ENCODE measurements around the gene ORAI2. TPM values are rescaled to one million over a fixed set of nuclear protein-coding genes. Genes with fewer than 3 reads are reported as not detected.

The ORAI2 gene
- total RNA-seq, 4 donors from 2014 or later = 2.7 to 6.8 (median 6.4) TPM

GRCh38 chr7:102426268-102427018, 6.9 kb upstream of the ORAI2 start:
- no peak for TF ChIP-seq CTCF (IDR thresholded peaks at IDR 0.05)
- no peak for TF ChIP-seq POLR2A (IDR thresholded peaks at IDR 0.05)
- DNase-seq (ENCODE audit: low spot score in 2 of 2) = no peak
- 82 to 83% methylated on average over 16 of the region's 16 CpGs for WGBS, 2 donors

GRCh38 chr7:102427019-102427405, 6.4 kb upstream of the ORAI2 start:
- WGBS, 2 donors = 86 to 93% methylated on average over 5 of the region's 5 CpGs
- intact Hi-C loops (cut with DNase I; ENCODE audit: low total_unique reads) = no loop called here
- TF ChIP-seq CTCF (IDR thresholded peaks at IDR 0.05) (no peak), POLR2A (IDR thresholded peaks at IDR 0.05) (no peak)
- no peak for DNase-seq (ENCODE audit: low spot score in 2 of 2)
- H3K4me3 ChIP-seq (ENCODE audit: low read depth, poor library complexity, severe bottlenecking) = no peak overlapping the region

More at GRCh38 chr7:102426268-102427018, 6.9 kb upstream of the ORAI2 start:
- H3K4me3 ChIP-seq (ENCODE audit: low read depth, poor library complexity, severe bottlenecking) = no peak overlapping the region
- intact Hi-C loops (cut with DNase I; ENCODE audit: low total_unique reads) = no loop called here

- DNase-seq (ENCODE audit: low spot score in 2 of 2) = no peak
- H3K4me3 ChIP-seq (ENCODE audit: low read depth, poor library complexity, severe bottlenecking) = no peak overlapping the region
- TF ChIP-seq POLR2A (IDR thresholded peaks at IDR 0.05) (no peak), CTCF (IDR thresholded peaks at IDR 0.05) (no peak)
- 88 to 92% methylated on average over 10 of the region's 10 CpGs for WGBS, 2 donors
- intact Hi-C loops (cut with DNase I; ENCODE audit: low total_unique reads) = no loop called here
Measured at GRCh38 chr7:102429141-102429899, 4.1 kb upstream of the ORAI2 start.

- TF ChIP-seq CTCF (IDR thresholded peaks at IDR 0.05) = no peak
- no peak for TF ChIP-seq POLR2A (IDR thresholded peaks at IDR 0.05)
- no peak overlapping the region for H3K4me3 ChIP-seq (ENCODE audit: low read depth, poor library complexity, severe bottlenecking)
- WGBS, 2 donors = 32 to 43% methylated on average over 17 of the region's 17 CpGs
- DNase-seq (ENCODE audit: low spot score in 2 of 2) = no peak
- intact Hi-C loops (cut with DNase I; ENCODE audit: low total_unique reads) = no loop called here
Measured at GRCh38 chr7:102431617-102432298, 1.6 kb upstream of the ORAI2 start.

- WGBS, 2 donors = 31 to 32% methylated on average over 27 of the region's 27 CpGs
- H3K4me3 ChIP-seq (ENCODE audit: low read depth, poor library complexity, severe bottlenecking) = peak overlapping the region; percentile 48
- TF ChIP-seq POLR2A (IDR thresholded peaks at IDR 0.05) (no peak), CTCF (IDR thresholded peaks at IDR 0.05) (no peak)
- DNase-seq (ENCODE audit: low spot score in 2 of 2) = no peak
- intact Hi-C loops (cut with DNase I; ENCODE audit: low total_unique reads) = no loop called here
Measured at GRCh38 chr7:102432442-102433218, 745 bp upstream of the ORAI2 start.

All from lower leg skin (tissue), 4 donors.